ENCODE measurements around the gene GMDS. TPM values are rescaled to one million over a fixed set of nuclear protein-coding genes. Genes with fewer than 3 reads are reported as not detected.

GMDS gene
- total RNA-seq, 5 donors from 2014 or later (not counting 1 experiment from before 2014, with no cell fraction given), result 12.9 to 21.5 (median 14.6) TPM

GRCh38 chr6:1820165-1820564 lies 425.2 kb downstream of the GMDS start:
- ATAC-seq (replicated peaks in 1 of 4) (no peak), DNase-seq (no peak)
- no peak overlapping the region for H3K4me3 Mint-ChIP-seq
- H3K27me3 Mint-ChIP-seq, result no peaks in the 10 kb centered on the region
- Histone ChIP-seq H3K27me3 (replicated peaks in 1 of 2; ENCODE audit: control insufficient read depth in 2 of 2, extremely low read depth in 1 of 2, insufficient read depth in 2 of 2, low read length in 1 of 2) (no peaks in the 10 kb centered on the region), H3K27ac (ENCODE audit: low read length) (no peak overlapping the region), H3K9me3 (no peaks in the 10 kb centered on the region), H3K4me3 (ENCODE audit: control insufficient read depth in 1 of 2, extremely low read depth in 1 of 2, low read length in 1 of 2) (no peak overlapping the region), H3K36me3 (ENCODE audit: control insufficient read depth in 2 of 2, extremely low read depth in 1 of 2, insufficient read depth in 1 of 2, low read length in 1 of 2) (no peaks in the 10 kb centered on the region), H3K4me1 (ENCODE audit: control insufficient read depth in 1 of 2, extremely low read depth in 1 of 2, insufficient read depth in 2 of 2, low read length in 2 of 2) (no peaks in the 10 kb centered on the region)
- H3K27ac Mint-ChIP-seq, result no peak overlapping the region
- H3K36me3 Mint-ChIP-seq, result peaks cover 19% of the 10 kb centered on the region
- CTCF ChIA-PET, result no interaction called here
- H3K4me1 Mint-ChIP-seq, result peaks cover 0 to 2% (median 0%) of the 10 kb centered on the region in 3 donors
- POLR2A ChIA-PET, result no interaction called here
- WGBS (ENCODE audit: insufficient coverage), result no CpG with 5 or more reads among the region's 1 CpG
- H3K9me3 Mint-ChIP-seq, result no peaks in the 10 kb centered on the region

- peaks cover 8% of the 10 kb centered on the region for H3K36me3 Mint-ChIP-seq
- H3K9me3 Mint-ChIP-seq, result no peaks in the 10 kb centered on the region
- POLR2A ChIA-PET, result interaction anchor here in 1 of 2 donors (0.6 kb wide), 1 partner anchor 49 kb away, joined by 3 read pairs; no protein-coding TSS in a partner anchor
- Histone ChIP-seq H3K27me3 (replicated peaks in 1 of 2; ENCODE audit: control insufficient read depth in 2 of 2, extremely low read depth in 1 of 2, insufficient read depth in 2 of 2, low read length in 1 of 2) (no peaks in the 10 kb centered on the region), H3K9me3 (no peaks in the 10 kb centered on the region), H3K4me1 (ENCODE audit: control insufficient read depth in 1 of 2, extremely low read depth in 1 of 2, insufficient read depth in 2 of 2, low read length in 2 of 2) (peaks cover 0 to 2% of the 10 kb centered on the region in 2 experiments), H3K4me3 (ENCODE audit: control insufficient read depth in 1 of 2, extremely low read depth in 1 of 2, low read length in 1 of 2) (no peak overlapping the region), H3K36me3 (ENCODE audit: control insufficient read depth in 2 of 2, extremely low read depth in 1 of 2, insufficient read depth in 1 of 2, low read length in 1 of 2) (no peaks in the 10 kb centered on the region), H3K27ac (ENCODE audit: low read length) (no peak overlapping the region)
- no peak overlapping the region for H3K27ac Mint-ChIP-seq
- WGBS (ENCODE audit: insufficient coverage), result no CpG with 5 or more reads among the region's 3 CpGs
- H3K4me3 Mint-ChIP-seq, result no peak overlapping the region
- no peaks in the 10 kb centered on the region for H3K27me3 Mint-ChIP-seq
- CTCF ChIA-PET, result interaction anchor here in 1 of 2 donors (0.6 kb wide), 1 partner anchor 267 kb away, joined by 3 read pairs; no protein-coding TSS in a partner anchor
- DNase-seq (no peak), ATAC-seq (replicated peaks in 1 of 4) (no peak)
- H3K4me1 Mint-ChIP-seq, result no peaks in the 10 kb centered on the region
Observed at GRCh38 chr6:1819007-1819406, 426.4 kb downstream of the GMDS start.

GRCh38 chr6:1817033-1817761 lies 428.2 kb downstream of the GMDS start:
- CTCF ChIA-PET, result no interaction called here

GRCh38 chr6:1815827-1816452 lies 429.5 kb downstream of the GMDS start:
- ATAC-seq (replicated peaks in 1 of 4), result no peak
- no peaks in the 10 kb centered on the region for H3K27me3 ChIP-seq (replicated peaks in 1 of 2; ENCODE audit: control insufficient read depth in 2 of 2, extremely low read depth in 1 of 2, insufficient read depth in 2 of 2, low read length in 1 of 2)
- H3K4me3 ChIP-seq (ENCODE audit: control insufficient read depth in 1 of 2, extremely low read depth in 1 of 2, low read length in 1 of 2), result no peak overlapping the region
- no peaks in the 10 kb centered on the region for H3K9me3 Mint-ChIP-seq
- no peaks in the 10 kb centered on the region for H3K36me3 ChIP-seq (ENCODE audit: control insufficient read depth in 2 of 2, extremely low read depth in 1 of 2, insufficient read depth in 1 of 2, low read length in 1 of 2)
- H3K9me3 ChIP-seq, result no peaks in the 10 kb centered on the region
- no peak for DNase-seq
- H3K27ac ChIP-seq (ENCODE audit: low read length), result no peak overlapping the region
- H3K4me1 ChIP-seq (ENCODE audit: control insufficient read depth in 1 of 2, extremely low read depth in 1 of 2, insufficient read depth in 2 of 2, low read length in 2 of 2), result peaks cover 0 to 2% of the 10 kb centered on the region in 2 experiments
- POLR2A ChIA-PET, result no interaction called here
- no peaks in the 10 kb centered on the region for H3K4me1 Mint-ChIP-seq
- H3K27me3 Mint-ChIP-seq, result no peaks in the 10 kb centered on the region
- WGBS (ENCODE audit: insufficient coverage), result 91% methylated on average over 4 of the region's 8 CpGs
- H3K27ac Mint-ChIP-seq, result no peak overlapping the region
- CTCF ChIA-PET, result no interaction called here
- peaks cover 6% of the 10 kb centered on the region for H3K36me3 Mint-ChIP-seq
- no peak overlapping the region for H3K4me3 Mint-ChIP-seq

More at GRCh38 chr6:1817033-1817761, 428.2 kb downstream of the GMDS start:
- no peak overlapping the region for H3K27ac Mint-ChIP-seq
- DNase-seq (no peak), ATAC-seq (replicated peaks in 1 of 4) (no peak)
- peaks cover 6% of the 10 kb centered on the region for H3K36me3 Mint-ChIP-seq
- no peak overlapping the region for H3K27ac ChIP-seq (ENCODE audit: low read length)
- no peak overlapping the region for H3K4me3 Mint-ChIP-seq
- POLR2A ChIA-PET, result no interaction called here
- H3K4me1 ChIP-seq (ENCODE audit: control insufficient read depth in 1 of 2, extremely low read depth in 1 of 2, insufficient read depth in 2 of 2, low read length in 2 of 2), result peaks cover 0 to 2% of the 10 kb centered on the region in 2 experiments
- no peaks in the 10 kb centered on the region for H3K4me1 Mint-ChIP-seq
- no peaks in the 10 kb centered on the region for H3K9me3 ChIP-seq
- no CpG with 5 or more reads among the region's 4 CpGs for WGBS (ENCODE audit: insufficient coverage)
- H3K36me3 ChIP-seq (ENCODE audit: control insufficient read depth in 2 of 2, extremely low read depth in 1 of 2, insufficient read depth in 1 of 2, low read length in 1 of 2), result no peaks in the 10 kb centered on the region
- no peaks in the 10 kb centered on the region for H3K27me3 Mint-ChIP-seq
- H3K4me3 ChIP-seq (ENCODE audit: control insufficient read depth in 1 of 2, extremely low read depth in 1 of 2, low read length in 1 of 2), result no peak overlapping the region
- no peaks in the 10 kb centered on the region for H3K9me3 Mint-ChIP-seq
- H3K27me3 ChIP-seq (replicated peaks in 1 of 2; ENCODE audit: control insufficient read depth in 2 of 2, extremely low read depth in 1 of 2, insufficient read depth in 2 of 2, low read length in 1 of 2), result no peaks in the 10 kb centered on the region

- CTCF ChIA-PET, result no interaction called here
- Histone ChIP-seq H3K9me3 (no peaks in the 10 kb centered on the region), H3K4me1 (ENCODE audit: control insufficient read depth in 1 of 2, extremely low read depth in 1 of 2, insufficient read depth in 2 of 2, low read length in 2 of 2) (peaks cover 0 to 2% of the 10 kb centered on the region in 2 experiments), H3K27me3 (replicated peaks in 1 of 2; ENCODE audit: control insufficient read depth in 2 of 2, extremely low read depth in 1 of 2, insufficient read depth in 2 of 2, low read length in 1 of 2) (no peaks in the 10 kb centered on the region), H3K36me3 (ENCODE audit: control insufficient read depth in 2 of 2, extremely low read depth in 1 of 2, insufficient read depth in 1 of 2, low read length in 1 of 2) (no peaks in the 10 kb centered on the region), H3K27ac (ENCODE audit: low read length) (no peak overlapping the region), H3K4me3 (ENCODE audit: control insufficient read depth in 1 of 2, extremely low read depth in 1 of 2, low read length in 1 of 2) (no peak overlapping the region)
- WGBS (ENCODE audit: insufficient coverage), result no CpG with 5 or more reads among the region's 4 CpGs
- Mint-ChIP-seq H3K4me1 (no peaks in the 10 kb centered on the region), H3K27ac (no peak overlapping the region), H3K9me3 (no peaks in the 10 kb centered on the region), H3K36me3 (peaks cover 6% of the 10 kb centered on the region), H3K27me3 (no peaks in the 10 kb centered on the region), H3K4me3 (no peak overlapping the region)
- POLR2A ChIA-PET, result no interaction called here
- ATAC-seq (replicated peaks in 1 of 4) (no peak), DNase-seq (no peak)
Observed at GRCh38 chr6:1814279-1814678, 431.1 kb downstream of the GMDS start.

GRCh38 chr6:1812487-1812886 lies 432.9 kb downstream of the GMDS start:
- no peaks in the 10 kb centered on the region for H3K36me3 ChIP-seq (ENCODE audit: control insufficient read depth in 2 of 2, extremely low read depth in 1 of 2, insufficient read depth in 1 of 2, low read length in 1 of 2)
- no peak overlapping the region for H3K27ac Mint-ChIP-seq
- no peak for DNase-seq

More at GRCh38 chr6:1812487-1812886, 432.9 kb downstream of the GMDS start:
- CTCF ChIA-PET, result no interaction called here
- POLR2A ChIA-PET, result no interaction called here
- ATAC-seq (replicated peaks in 1 of 4), result no peak
- H3K27me3 ChIP-seq (replicated peaks in 1 of 2; ENCODE audit: control insufficient read depth in 2 of 2, extremely low read depth in 1 of 2, insufficient read depth in 2 of 2, low read length in 1 of 2), result no peaks in the 10 kb centered on the region
- Mint-ChIP-seq H3K27me3 (no peaks in the 10 kb centered on the region), H3K9me3 (no peaks in the 10 kb centered on the region), H3K4me3 (no peak overlapping the region), H3K4me1 (no peaks in the 10 kb centered on the region), H3K36me3 (peaks cover under 1% of the 10 kb centered on the region)
- no peaks in the 10 kb centered on the region for H3K9me3 ChIP-seq
- no peak overlapping the region for H3K27ac ChIP-seq (ENCODE audit: low read length)
- H3K4me3 ChIP-seq (ENCODE audit: control insufficient read depth in 1 of 2, extremely low read depth in 1 of 2, low read length in 1 of 2), result no peak overlapping the region
- 100% methylated on average over 1 of the region's 2 CpGs for WGBS (ENCODE audit: insufficient coverage)
- H3K4me1 ChIP-seq (ENCODE audit: control insufficient read depth in 1 of 2, extremely low read depth in 1 of 2, insufficient read depth in 2 of 2, low read length in 2 of 2), result peaks cover 0 to 2% of the 10 kb centered on the region in 2 experiments

Data from T-cell (primary cell).